HEK293T (cell line): ENCODE measurements around the gene SKIC8.

Experiments used
- BHLHE40 ChIP-seq: fragments of 450-650 bp; IDR thresholded peaks from 2 replicates; pipeline ENCODE4 v1.6.1; 2016; ENCODE audit warnings: mild to moderate bottlenecking, moderate library complexity, borderline replicate concordance
- FOXK2 ChIP-seq: fragments of 450-650 bp; IDR thresholded peaks from 2 replicates; pipeline ENCODE4 v1.6.1; 2016; ENCODE audit warnings: mild to moderate bottlenecking
- FOXM1 ChIP-seq: fragments of 450-650 bp; IDR thresholded peaks from 2 replicates; pipeline ENCODE4 v1.6.1; 2017; ENCODE audit warnings: mild to moderate bottlenecking, borderline replicate concordance
- HDGF ChIP-seq: fragments of 450-650 bp; IDR thresholded peaks from 2 replicates; pipeline ENCODE4 v1.6.1; 2017; ENCODE audit warnings: antibody characterized with exemption, borderline replicate concordance
- SP1 ChIP-seq: fragments of 450-650 bp; IDR thresholded peaks from 2 replicates; pipeline ENCODE4 v1.6.1; 2017

DNA sequence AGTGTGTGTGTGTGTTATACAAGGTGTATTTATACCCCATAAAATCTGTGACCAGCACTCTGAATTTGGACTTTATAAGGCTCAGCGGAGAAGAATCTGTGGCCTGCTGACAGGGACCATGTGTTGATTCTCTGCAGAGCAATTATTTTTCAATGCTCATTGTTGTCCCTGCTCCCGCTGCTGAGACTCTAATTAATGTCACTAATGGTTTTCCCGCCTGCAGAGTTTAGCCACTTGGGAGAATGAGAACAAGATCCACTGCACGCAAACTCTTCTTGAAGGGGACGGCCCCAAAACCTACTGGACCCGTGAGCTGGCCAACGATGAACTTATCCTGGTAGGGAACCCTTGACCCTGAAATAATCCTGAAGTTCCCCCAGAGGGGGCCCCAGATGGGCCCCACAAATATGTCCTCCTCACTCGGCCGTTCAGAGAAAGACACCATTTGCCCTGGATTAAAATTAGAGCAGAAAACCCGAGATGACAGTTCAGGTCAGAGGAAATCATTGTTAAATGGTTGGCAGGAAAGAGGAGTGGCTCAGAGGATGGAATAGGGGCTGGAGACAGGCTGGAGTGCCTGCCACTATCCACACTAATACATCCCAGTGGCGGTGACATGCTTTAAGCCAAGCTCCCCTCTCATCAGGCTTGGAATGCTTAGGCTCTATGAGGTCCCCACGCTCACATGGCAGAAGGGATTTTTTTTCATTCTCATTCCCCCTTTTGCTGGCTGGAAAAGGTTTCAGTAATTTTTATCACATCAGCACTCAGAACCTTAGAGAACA lies 44.1 kb upstream of the SKIC8 start:
- no peak for TF ChIP-seq FOXK2
- TF ChIP-seq FOXM1 = no peak
- no peak for TF ChIP-seq BHLHE40
- no peak for TF ChIP-seq HDGF
- TF ChIP-seq SP1 = no peak
